Measurements from ENCODE around the gene DAPK2. TPM values are rescaled to one million over a fixed set of nuclear protein-coding genes. Genes with fewer than 3 reads are reported as not detected.

Gene DAPK2
- total RNA-seq, 1 donor from 2014 or later: 9.0 TPM

DNA sequence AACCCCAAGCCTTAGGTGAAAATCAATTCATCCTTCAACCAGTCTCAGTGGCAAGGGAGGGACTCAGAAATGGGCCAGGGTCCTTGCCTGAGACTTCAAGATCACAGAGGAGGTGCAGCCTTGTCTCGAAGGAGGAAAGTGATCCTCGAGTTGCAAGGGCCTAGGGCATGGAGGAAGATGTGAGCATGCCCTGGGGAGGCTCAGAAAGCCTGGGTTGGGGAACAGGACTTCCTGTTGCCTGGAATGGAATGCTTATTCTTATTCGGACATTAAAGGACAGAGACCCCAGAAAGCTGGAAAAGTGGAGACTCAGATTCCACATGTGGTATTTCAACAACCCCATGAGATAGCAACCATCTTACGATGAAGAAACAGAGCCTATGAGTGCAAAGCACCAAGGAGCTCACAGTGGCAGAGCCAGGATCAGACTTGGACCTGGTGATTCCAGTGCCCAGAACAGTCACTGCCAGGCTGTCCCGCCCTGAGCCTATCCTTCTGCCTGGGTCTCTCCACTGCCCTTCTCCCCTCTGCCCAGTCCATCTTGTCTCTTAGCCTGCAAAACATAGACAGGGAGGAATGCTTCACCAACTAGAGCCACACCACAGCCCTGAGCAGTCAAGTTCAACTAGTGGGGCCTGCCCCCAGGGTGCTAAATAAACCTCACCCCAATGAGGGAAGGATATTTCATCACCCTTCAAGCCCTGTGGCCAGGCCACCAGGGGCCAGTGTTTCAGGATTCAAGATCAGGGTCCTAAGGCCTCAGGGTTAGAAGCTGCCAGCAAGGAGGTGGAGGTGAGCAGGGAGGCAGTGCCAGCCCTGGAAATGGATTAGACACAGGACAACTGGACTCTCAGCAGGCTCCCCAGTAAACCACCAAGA lies 21.9 kb downstream of the DAPK2 start:
- DNase-seq (ENCODE audit: low spot score): no peak

DNA sequence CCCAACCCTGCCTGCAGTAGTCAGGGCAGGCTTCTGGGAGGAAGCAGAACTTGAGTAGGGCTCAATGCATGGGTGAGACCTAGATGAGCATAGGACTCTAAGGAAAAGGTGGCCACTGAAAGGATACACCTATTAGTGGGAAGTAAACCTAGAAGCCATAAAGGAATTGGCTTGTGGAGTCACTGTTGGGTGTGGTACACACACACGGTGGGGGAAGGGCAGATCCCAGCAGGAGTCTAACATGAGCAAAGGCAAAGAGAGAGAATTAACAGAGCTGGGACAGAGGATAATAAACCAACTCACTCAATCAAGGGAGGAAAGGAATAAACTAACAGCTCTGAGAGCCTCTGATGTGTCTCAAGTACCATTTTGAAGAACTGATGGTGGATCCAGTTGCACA lies 23.1 kb downstream of the DAPK2 start:
- no peak for DNase-seq (ENCODE audit: low spot score)

DNA sequence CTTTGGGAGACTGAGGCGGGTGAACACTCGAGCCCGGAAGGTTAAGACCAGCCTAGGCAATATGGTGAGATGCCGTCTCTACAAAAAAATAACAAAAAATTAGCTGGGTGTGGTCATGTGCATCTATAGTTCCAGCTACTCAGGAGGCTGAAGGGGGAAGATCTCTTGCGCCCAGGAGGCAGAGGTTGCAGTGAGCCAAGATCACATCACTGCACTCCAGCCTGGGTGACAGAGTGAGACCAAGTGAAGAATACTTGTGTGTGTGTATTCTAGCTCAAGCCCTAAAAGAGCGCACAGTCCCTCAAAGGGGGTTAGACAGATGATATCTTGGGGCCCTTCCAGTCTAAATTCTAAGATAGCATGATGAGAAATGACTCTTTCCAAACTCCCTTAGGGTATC lies 23.7 kb downstream of the DAPK2 start:
- DNase-seq (ENCODE audit: low spot score): no peak

DNA sequence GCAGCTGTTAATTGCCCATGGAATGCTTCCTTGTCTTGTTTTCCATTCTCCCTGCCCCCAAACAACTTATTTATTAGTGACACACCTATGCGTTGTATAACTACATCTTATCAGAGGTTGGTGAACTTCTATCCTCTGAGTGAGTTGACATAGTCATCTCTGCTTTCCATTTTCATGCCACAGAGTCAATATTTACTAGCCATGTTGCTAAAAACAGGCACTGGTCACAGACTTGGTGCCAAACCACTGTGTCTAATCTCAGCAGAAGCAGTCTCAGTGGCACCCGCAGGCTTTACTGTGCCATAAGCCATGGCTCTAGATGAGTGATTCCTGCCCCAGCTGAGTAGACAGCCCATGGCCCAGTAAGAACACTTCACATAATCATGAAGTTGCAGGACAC lies 26.5 kb downstream of the DAPK2 start:
- DNase-seq (ENCODE audit: low spot score): no peak

DNA sequence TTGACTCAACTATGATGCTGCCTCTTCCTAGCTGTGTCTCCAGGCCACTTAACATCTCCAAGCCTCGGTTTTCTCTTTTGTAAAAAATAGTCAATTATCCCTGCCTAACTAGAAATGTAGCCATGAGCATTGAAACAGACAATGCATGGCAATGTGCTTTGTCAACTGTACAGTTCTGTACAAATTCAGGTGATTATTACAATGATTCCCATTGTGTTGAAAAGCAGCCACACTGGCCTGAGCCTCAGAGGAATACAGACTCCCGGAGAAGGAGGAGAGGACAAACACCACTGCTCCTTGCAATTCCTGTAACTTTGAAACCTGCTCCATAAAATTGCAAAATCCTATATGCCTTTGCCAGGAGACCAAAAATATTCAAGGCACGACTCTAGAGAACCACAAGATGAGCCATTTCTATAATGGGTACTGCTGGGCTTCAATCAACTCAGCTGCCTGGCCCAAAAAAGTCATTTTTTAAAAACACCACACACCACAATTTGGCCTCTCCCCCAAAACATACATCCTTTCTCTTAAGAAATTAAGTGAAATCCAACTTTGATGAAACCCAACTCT lies 28.6 kb downstream of the DAPK2 start:
- no peak for DNase-seq (ENCODE audit: low spot score)

DNA sequence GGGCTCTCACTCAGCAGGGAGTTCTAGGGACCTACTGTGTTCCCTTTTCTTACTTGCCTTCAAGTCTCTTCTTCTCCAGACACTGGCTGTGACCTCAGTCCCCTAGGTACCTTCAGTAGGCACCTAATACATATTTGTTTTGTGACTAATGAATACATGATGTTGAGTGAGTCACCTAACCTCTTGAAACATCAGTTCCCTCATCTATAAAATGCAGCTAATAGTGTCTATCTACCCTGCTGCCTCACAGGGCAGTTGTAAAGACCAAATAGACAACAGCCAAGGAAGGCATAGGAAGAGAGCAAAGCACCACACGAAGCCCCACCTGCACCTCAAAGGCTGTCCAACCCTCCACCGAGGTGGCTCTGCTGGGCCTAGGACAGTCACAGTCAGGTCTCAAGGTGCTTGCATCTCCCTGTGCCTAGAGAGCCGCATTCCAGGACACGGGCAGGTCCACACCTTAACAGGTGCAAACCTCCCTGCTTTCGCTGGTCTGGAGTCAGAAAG lies 29.1 kb downstream of the DAPK2 start:
- no peak for DNase-seq (ENCODE audit: low spot score)

DNA sequence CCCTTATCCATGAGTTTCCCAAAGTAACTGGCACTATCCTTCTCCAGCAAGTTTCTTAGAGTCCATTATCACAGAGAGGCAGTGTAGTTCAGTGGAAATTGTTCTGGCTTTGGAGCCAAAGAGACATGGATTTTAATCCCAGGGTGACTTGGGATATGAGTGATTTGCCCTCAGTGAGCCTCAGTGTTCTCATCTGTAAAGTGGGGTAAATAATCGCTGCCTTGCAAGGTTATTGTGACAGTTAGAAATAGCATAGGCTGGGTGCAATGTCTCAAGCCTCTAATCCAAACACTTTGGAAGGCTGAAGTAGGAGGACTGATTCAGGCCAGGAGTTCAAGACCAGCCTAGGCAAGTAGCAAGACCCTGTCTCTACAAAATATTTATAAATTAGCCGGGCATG lies 30.0 kb downstream of the DAPK2 start:
- no peak for DNase-seq (ENCODE audit: low spot score)

DNA sequence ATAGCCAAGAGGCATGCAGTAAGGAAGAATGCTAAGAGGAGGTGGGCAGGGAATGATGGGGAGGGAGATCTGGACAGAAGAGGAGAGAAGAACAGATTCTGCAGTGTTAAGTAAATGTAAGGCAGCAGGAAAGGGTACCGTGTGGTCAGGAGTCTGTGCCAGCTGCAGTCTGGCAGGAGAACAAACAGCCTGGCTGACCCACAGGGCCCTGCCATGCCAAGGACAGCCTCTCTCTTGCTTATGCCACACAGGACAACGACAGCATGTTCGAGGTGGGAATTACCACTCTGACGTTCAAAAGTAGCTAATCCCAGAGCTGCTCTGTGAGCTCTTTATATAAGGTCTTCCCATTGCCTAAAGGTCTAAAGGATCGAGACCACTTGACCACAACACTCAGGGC lies 31.3 kb downstream of the DAPK2 start:
- no peak for DNase-seq (ENCODE audit: low spot score)

DNA sequence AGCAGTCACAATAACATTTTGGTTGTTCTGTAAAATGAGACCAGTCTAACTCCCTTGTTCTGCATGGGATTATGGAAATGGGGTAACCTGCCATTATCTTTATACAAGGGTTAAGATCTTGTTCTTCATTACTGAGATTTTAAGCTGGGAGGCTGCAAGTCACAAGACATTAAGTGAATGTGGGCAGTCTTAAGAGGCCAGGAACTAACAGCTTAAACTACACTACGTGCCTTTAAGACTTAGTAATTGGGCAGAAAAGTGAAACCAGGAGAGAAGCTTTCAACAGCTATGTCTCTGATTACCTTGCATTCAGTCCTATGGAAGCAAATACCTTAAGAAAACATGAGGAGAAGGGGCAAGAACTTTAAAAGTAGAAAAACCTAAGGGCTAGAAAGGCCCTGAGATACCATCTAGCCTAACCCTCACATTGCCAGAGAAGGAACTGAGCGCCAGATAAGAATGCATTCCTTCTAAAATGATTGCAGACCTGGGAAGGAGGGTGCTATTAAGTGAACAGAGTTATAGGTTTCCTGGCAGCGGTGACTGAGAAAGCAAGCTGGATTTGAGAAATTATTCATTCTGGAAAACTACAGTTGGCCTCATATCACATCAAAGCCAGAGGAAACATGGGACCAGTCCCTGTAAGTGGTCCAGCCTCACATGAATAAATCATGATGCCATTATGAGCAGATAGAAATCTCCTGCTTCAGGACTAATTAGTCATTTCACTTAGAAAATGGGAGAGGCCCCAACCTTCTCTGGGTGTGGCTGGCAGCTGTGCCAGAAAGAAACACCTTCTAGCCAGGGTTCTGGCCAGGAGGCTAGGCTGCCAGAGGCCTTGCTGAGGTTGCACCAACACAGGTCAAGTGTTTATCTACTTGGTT lies 32.9 kb downstream of the DAPK2 start:
- no peak for DNase-seq (ENCODE audit: low spot score)

DNA sequence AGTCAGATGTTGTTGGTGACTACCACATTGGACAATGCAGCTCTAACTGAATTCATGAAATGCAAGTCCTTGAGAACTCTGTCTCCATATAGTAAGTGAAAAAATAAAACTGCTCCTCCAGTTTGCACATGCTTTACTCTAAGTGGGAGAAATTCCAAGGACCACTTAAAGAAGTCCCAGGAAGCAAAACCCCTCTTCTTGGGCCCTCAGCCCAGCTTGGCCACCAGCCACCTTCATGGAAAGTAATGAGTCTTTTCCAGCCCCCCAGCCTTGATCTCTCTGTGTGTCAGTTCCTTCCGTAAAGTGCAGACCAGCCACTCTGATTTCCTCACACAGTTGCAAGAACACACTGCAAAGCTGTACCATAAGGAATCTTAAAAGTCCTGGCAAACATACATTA lies 34.5 kb downstream of the DAPK2 start:
- DNase-seq (ENCODE audit: low spot score): no peak

DNA sequence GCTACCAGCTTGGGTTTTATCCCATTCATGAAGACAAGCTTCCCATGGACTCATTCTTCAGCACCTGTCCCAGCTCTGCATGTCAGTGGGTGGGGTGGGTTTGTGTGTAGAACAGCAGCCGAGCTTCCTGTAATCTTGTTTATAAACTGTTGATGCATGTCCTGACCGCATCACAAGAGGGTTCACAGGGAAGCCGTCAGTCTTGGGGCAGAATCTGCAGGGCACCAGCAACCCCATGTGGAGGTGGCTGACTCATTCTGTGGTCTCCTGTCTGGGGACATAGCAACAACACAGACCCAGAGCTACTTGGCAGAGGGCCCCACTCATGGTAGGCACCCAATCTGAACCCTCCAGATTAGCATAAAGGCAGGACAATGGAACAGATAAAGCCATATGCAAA lies 35.6 kb downstream of the DAPK2 start:
- peak; percentile 82 for DNase-seq (ENCODE audit: low spot score)

DNA sequence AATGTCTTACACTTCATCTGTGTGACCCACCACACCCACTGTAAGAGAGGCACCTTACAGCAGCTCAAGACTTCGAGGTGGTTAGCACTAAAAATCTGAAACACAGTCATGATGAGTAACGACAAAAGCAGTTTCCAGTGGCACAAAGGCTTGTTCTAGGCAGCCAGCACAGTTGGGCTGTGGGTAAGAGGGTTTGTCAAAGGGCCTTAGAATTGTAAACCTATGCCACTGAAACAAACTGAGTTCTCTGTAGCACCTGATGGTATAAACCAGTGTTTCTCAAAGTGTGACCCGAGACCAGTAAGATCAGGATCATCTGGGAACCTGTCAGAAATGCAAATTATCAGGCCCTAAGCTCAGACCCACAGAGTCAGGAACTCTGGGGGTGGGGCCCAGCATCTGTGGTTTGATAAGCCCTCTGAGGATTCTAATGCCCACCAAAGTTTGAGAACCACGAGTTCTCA lies 36.5 kb downstream of the DAPK2 start:
- no peak for DNase-seq (ENCODE audit: low spot score)

DNA sequence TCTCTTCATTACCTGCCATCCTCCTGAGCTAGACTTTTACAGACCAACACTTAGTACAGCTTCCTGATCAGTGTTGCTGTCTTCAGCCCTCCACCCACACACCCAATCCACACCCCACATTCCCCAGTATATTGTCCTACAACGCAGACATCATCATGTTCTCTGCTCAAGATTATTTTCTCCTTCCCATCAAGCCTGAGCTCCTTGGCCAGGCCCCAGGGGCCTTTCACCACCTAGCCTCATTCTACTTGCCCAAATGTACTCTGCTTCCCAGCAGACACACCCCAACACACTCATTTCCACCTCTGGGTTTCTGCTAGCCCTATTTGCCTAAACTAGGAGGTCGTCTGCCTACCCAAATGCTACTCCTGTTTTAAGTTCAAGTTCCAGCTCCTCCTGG lies 37.0 kb downstream of the DAPK2 start:
- no peak for DNase-seq (ENCODE audit: low spot score)

DNA sequence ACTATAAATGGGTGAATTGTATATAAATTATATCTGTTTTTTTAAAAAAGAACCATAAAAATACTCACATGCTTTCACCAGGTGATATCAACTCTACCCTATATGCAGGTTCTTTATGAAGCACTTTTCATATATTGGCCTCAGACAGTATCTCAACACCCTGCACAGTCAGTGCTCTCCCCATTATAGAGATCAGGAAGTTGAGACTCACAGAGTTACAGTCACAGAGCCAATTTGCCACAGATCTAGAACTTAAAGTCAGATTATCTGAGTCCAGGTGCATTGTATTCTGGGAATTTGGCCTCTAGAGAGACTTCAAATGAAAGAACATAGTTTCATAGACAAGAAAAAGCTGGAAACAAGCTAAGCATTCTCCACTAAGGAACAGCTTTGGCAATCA lies 38.1 kb downstream of the DAPK2 start:
- DNase-seq (ENCODE audit: low spot score): no peak

DNA sequence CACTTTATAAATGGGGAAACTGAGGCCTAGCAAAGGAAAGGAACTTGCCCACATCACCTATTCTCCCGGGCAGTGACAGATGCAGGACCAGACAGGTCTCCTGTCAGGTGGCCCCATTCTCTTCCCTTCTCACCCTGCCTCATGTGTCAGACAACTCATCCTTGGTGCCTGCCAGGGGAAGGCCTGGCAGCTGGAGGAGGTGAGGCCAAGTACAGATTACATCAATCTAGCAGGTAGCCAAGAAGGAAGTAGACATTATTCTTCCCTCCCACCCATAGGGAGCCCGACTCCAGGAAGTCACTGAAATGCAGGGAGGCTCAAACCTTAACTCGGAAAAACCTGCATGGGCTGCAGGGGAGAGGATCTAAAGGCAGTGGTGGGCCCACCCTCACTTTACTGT lies 39.6 kb downstream of the DAPK2 start:
- DNase-seq (ENCODE audit: low spot score): no peak

DNA sequence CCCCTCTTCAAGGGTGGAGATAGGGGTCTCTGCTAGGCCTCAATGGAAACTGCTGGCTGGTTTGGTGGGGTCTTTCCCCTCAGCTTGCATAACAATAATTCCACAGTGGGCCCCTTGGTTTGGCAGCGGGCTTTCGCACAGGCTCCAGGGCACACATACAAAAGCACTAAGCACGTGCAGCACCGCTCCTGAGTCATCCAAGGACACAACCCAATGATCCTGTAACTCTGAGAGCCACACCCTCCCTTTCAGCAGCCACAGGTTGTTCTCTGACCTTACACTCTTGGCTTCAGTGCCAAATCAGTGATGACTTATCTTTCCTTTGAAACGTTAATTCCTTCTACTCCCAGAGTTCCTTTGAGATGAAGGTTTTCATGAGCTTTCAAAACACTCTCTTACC lies 41.7 kb downstream of the DAPK2 start:
- DNase-seq (ENCODE audit: low spot score): peak; percentile 56

DNA sequence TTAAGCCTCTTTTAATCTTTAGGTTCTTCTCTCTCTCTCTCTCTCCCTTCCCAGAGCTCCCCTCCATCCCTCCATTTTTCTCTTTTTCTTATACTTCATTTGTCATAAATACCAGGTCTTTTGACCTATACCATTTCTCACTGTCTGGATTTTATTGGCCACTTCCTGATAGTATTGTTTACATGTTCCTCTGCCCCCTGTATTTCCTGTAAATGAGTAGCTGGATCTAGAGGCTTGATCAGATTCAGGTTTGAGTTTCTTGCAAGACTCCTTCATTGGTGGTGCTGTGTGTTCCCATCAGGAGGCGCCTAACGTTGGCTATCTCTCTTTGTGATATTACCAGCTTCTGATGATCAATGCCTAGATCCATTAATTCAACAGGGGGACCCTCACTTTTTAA lies 42.2 kb downstream of the DAPK2 start:
- DNase-seq (ENCODE audit: low spot score): no peak

DNA sequence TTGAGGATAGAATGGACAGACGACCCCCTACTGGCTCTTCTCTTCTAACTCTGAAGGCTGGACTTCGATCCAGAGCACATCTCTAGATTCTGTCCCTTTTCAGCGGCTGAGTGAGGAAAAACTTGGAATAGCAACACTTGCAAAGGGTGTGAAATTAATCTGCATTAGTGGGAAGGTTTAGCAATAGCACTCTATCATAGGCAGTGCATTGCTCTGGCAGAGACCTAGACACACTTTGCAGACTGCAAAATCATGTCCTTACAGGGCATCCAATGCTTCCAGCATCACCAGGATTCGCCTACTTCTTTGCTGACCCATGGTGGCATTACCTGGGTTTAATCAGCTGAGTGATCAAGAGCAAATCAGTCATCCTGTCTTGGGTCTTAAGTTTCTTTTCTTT lies 43.1 kb downstream of the DAPK2 start:
- no peak for DNase-seq (ENCODE audit: low spot score)

DNA sequence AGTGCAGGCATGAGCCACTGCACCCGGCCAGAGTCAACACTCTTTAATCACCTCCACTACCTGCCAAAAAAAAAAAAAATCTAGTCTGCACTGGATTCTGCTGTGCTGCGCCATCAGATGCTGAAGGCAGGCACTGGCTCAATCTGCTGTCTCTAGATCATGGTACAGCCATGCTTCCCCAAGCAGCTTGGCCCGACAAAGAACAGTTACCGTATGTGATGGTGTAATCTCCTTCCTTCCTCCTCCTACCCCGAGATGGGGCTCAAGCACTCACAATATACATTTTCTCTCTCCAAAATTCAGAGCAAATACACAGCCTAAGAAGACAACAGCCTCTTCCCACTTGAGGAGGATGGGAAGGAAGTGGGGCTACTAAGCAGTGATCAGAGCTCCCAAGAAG lies 45.1 kb downstream of the DAPK2 start:
- DNase-seq (ENCODE audit: low spot score): no peak

DNA sequence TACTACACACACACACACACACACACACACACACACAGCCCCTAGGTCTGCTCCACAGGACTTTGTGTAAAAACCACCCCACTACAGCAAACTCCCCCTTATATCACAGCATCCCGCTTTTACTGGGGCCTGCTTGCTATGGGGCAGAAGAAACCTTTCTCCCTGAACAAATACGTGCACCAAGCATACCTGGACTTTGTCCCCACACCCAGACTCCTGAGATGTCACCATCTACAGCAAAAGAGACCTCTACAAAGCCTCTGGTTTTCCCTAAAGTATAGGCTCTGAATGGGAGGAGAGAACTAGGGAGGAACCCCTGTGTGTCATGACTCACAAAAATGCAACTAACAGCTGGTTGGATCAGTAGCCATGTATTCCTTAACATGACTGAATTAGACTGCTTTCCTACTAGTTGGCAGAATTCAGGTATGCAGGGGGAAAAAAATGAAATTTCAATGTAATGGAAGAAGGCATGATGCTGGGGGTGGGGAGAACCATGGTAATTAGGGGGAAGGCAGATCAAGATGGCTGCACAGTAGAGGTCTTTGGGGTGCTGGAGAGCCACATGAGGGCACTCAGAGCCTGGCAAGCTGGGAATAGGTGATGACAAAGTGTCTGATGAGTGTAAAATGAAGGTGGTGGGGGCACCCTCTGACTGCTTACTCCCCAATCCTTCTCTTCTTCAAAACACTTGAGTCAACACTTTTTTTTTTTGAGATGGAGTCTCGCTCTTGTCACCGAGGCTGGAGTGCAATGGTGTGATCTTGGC lies 45.9 kb downstream of the DAPK2 start:
- DNase-seq (ENCODE audit: low spot score): no peak

DNA sequence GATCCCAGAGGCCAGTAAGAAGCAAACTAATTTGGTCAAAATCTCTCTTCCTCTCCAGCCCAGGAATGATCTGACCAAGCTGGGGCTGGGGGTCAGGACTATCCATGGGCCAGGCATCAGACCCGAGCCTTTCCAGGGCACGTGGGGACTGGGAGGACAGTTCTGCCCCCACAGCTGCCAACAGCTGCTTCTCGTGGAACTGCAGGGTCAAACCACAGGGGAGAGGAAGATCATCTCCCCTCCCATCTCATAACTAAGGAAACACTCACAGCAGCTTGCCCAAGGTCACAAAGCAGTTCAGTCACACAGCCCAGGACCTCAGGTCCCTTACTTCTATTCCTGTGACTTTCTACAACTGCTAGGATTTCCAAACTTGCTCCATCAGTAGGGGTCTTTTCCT lies 47.1 kb downstream of the DAPK2 start:
- no peak for DNase-seq (ENCODE audit: low spot score)

DNA sequence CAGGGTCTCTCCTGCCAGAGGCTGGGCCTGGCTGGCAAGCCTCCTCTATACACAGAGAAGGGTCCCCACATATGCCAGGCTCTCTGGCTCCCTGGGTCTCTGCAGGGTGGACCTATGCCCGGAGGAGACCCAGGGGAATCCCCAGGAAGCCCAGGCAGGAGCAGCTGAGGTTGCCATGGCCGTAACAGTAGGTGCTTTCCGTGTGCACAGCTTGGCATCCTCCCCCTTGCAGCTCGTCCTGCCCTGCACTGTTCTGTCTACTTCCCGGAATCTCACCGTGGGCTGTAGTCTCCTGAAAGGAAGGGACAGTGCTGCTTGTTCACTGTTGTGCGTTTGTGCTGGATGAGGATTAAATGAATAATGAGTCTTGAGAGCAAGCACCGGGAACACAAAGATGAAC lies 47.8 kb downstream of the DAPK2 start:
- no peak for DNase-seq (ENCODE audit: low spot score)
